ENCODE results near the gene PMVK. TPM values are rescaled to one million over a fixed set of nuclear protein-coding genes. Genes with fewer than 3 reads are reported as not detected.
"Not testable (repeated sequence)": the region's sequence is repeated elsewhere in the genome, so short reads cannot be mapped to it uniquely, and the experiment has no call there.

Gene PMVK
- 12.5 TPM for total RNA-seq

DNA sequence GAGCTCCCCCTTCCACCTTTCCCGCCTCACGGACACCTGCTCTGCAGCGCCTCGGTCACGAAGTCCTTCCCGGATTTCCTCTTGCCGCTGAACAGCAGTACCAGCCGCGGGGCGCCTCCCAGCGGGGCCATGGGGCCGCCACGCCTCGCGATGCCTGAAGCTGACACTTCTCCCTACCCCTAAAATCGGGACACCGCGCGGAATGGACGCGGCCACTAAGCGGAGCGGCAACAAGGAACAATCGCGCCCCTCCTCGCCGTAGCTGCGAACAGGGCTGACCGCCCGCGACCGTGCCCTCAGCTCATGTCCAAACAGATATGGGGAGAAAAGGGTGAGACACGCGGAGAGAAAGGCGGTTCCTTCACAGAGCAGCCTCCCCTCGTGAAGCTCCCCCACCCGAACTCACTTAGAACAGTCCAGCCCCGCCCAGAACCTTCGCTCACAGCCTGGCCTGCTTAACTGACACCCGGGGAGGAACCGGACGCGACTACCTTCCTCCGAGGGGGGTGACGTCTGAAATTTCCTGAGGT lies at the start of gene PMVK:
TSS of gene PMVK (minus strand) at position 165 of the 530 bp plus-strand sequence. CDS start at position 131, 34 bp downstream.
- H3K27ac ChIP-seq (ENCODE audit: low read depth, low read length) = peak within 1 kb of the TSS; percentile 98

DNA sequence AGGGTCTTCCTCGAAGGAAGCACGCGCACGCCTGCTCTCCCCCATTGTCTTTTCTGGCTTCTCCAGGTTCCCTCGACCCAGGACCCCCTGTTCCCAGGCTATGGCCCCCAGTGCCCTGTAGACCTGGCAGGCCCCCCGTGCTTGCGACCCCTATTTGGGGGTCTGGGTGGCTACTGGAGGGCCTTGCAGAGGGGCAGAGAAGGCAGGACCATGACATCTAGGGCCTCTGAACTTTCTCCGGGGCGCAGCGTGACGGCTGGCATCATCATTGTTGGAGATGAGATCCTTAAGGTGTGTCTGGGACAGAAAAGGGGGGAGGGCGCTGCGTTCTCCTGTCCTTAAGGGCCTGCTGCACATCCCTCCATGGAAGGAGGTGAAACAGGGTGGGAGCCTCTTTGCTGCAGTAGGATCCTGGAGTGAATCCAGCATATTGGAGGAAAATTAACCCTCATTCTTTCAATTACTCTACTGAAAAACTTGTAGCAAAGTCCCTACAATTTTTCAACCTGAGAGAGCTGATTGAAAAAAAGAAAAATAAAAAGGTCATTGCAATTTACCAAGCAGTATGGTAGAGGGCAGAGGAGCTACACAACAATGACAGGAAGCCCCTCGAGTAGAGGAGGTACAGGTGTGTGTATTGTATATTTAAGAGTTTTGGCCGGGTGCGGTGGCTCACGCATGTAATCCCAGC lies 47.4 kb upstream of the PMVK start:
- H3K36me3 ChIP-seq (ENCODE audit: control insufficient read depth in 3 of 3, insufficient read depth in 3 of 3, low read length in 3 of 3) = peaks cover 14 to 18% (median 14%) of the 10 kb centered on the region in 3 donors
- peak overlapping the region; percentile 76 to 98 (median 90) for H3K4me3 ChIP-seq (ENCODE audit: low read length in 3 of 3)
- H3K27me3 ChIP-seq (ENCODE audit: control insufficient read depth in 3 of 3, insufficient read depth in 3 of 3, low read length in 3 of 3) = no peaks in the 10 kb centered on the region
- H3K9me3 ChIP-seq (ENCODE audit: control insufficient read depth in 3 of 3, low read length in 3 of 3) = no peaks in the 10 kb centered on the region
- peak overlapping the region; percentile 34 for H3K27ac ChIP-seq (ENCODE audit: low read depth, low read length)
- H3K9ac ChIP-seq (ENCODE audit: low read depth in 1 of 3, low read length in 3 of 3) = peak overlapping the region; percentile 79 to 86 (median 81)
- peaks cover 14 to 28% (median 16%) of the 10 kb centered on the region in 3 donors for H3K4me1 ChIP-seq (ENCODE audit: control insufficient read depth in 3 of 3, insufficient read depth in 3 of 3, low read length in 3 of 3)

More for the DNA sequence above, at the start of gene PMVK:
- H3K4me1 ChIP-seq (ENCODE audit: control insufficient read depth in 3 of 3, insufficient read depth in 3 of 3, low read length in 3 of 3) = peaks cover 16 to 42% (median 17%) of the 10 kb centered on the region in 3 donors
- H3K4me3 ChIP-seq (ENCODE audit: low read length in 3 of 3) = peak within 1 kb of the TSS; percentile 87 to 98 (median 94)
- peaks cover 5 to 6% (median 5%) of the 10 kb centered on the region in 3 donors for H3K36me3 ChIP-seq (ENCODE audit: control insufficient read depth in 3 of 3, insufficient read depth in 3 of 3, low read length in 3 of 3)
- no peaks in the 10 kb centered on the region for H3K27me3 ChIP-seq (ENCODE audit: control insufficient read depth in 3 of 3, insufficient read depth in 3 of 3, low read length in 3 of 3)
- H3K9ac ChIP-seq (ENCODE audit: low read depth in 1 of 3, low read length in 3 of 3) = peak within 1 kb of the TSS; percentile 95 to 100 (median 99)
- H3K9me3 ChIP-seq (ENCODE audit: control insufficient read depth in 3 of 3, low read length in 3 of 3) = no peaks in the 10 kb centered on the region

DNA sequence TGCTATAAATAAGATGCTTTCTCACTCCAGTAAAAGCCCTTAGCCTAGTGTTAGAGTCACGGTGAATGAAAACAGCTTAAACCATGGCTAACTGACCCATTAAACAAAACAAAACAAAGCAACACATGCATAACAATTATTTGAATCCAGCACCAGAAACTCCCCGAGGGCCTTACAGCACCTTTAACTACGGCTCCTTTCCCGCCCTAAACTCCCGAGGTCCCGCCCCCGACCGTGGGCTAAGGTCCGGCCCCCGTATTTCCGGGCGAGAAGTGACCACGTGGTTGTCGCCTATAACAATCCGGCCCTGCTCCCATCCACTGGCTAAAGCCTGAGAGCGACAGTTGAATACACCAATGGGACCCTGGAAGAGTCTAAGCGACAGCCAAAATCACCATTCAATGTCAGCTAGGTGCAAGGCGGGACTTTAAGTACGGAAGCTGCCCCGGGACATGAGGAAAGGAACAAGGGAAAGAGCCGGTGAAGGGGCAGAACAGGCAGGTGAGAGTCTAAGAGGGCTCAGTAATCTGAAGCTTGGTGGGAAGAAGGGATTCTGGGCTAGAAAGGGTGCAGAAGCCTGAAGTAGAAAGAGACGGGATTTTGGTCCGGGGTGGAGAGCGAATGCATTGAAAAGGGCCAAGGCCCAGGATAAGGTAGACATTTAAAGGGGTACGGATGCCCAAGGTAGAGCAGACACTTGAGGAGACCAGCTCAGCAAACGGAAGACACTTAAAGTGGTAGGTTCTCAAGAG lies 46.6 kb upstream of the PMVK start, which contains the start of gene FLAD1:
TSS of gene FLAD1 (plus strand) at position 448 of the 752 bp plus-strand sequence. CDS start 351 bp downstream, outside the sequence.
- Histone ChIP-seq H3K27ac (ENCODE audit: low read depth, low read length) (peak within 1 kb of the TSS; percentile 34), H3K36me3 (ENCODE audit: control insufficient read depth in 3 of 3, insufficient read depth in 3 of 3, low read length in 3 of 3) (peaks cover 5 to 14% (median 9%) of the 10 kb centered on the region in 3 donors), H3K4me3 (ENCODE audit: low read length in 3 of 3) (peak within 1 kb of the TSS; percentile 76 to 98 (median 90)), H3K27me3 (ENCODE audit: control insufficient read depth in 3 of 3, insufficient read depth in 3 of 3, low read length in 3 of 3) (no peaks in the 10 kb centered on the region), H3K4me1 (ENCODE audit: control insufficient read depth in 3 of 3, insufficient read depth in 3 of 3, low read length in 3 of 3) (peaks cover 12 to 21% (median 16%) of the 10 kb centered on the region in 3 donors), H3K9ac (ENCODE audit: low read depth in 1 of 3, low read length in 3 of 3) (peak within 1 kb of the TSS; percentile 79 to 86 (median 81)), H3K9me3 (ENCODE audit: control insufficient read depth in 3 of 3, low read length in 3 of 3) (no peaks in the 10 kb centered on the region)

DNA sequence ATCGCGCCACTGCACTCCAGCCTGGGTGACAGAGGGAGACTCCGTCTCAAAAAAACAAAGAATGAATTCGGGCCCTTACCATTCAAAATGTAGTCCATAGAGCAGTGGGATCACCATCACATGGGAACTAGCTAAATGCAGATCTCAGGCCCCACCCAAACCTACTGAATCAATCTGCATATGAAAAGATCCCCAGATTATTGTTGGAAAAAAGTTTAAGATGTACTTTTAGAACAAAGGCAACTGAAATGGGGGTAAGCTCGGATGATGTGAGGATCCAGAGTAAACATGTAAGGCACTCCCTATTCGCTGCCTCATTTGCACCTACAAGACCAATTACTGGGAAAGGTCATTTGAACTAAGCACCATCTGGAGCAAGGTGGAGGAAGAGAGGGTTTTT lies 45.8 kb upstream of the PMVK start:
- Histone ChIP-seq H3K36me3 (ENCODE audit: control insufficient read depth in 3 of 3, insufficient read depth in 3 of 3, low read length in 3 of 3) (peaks cover 0 to 11% (median 3%) of the 10 kb centered on the region in 3 donors), H3K27me3 (ENCODE audit: control insufficient read depth in 3 of 3, insufficient read depth in 3 of 3, low read length in 3 of 3) (no peaks in the 10 kb centered on the region), H3K9ac (ENCODE audit: low read depth in 1 of 3, low read length in 3 of 3) (peak overlapping the region in 2 of 3 donors; percentile 18 to 52), H3K4me1 (ENCODE audit: control insufficient read depth in 3 of 3, insufficient read depth in 3 of 3, low read length in 3 of 3) (peaks cover 12 to 18% (median 16%) of the 10 kb centered on the region in 3 donors), H3K4me3 (ENCODE audit: low read length in 3 of 3) (peak overlapping the region; percentile 30 to 76 (median 62)), H3K9me3 (ENCODE audit: control insufficient read depth in 3 of 3, low read length in 3 of 3) (no peaks in the 10 kb centered on the region), H3K27ac (ENCODE audit: low read depth, low read length) (no peak overlapping the region)

DNA sequence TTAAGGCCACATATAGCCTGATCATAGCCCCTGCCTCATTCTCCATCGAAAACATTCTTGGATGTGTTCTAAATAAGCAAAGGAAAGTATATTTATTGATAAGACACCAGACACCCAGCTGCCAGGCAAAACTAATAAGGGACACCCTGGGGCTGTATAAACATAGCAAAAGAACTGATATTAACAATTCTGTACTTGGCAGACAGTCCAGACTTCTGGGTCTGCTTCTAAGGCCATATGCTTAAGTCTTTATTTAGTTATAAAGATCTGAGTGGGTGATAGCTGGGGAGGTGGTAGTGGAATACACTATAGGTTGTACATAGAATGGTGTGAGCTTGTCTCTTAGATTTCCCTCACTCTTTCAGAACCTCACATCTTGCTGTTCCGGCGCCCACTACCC lies 41.8 kb upstream of the PMVK start:
- Histone ChIP-seq H3K27me3 (ENCODE audit: control insufficient read depth in 3 of 3, insufficient read depth in 3 of 3, low read length in 3 of 3) (no peaks in the 10 kb centered on the region), H3K9me3 (ENCODE audit: control insufficient read depth in 3 of 3, low read length in 3 of 3) (no peaks in the 10 kb centered on the region), H3K9ac (ENCODE audit: low read depth in 1 of 3, low read length in 3 of 3) (no peak overlapping the region), H3K36me3 (ENCODE audit: control insufficient read depth in 3 of 3, insufficient read depth in 3 of 3, low read length in 3 of 3) (peaks cover 0 to 11% (median 2%) of the 10 kb centered on the region in 3 donors), H3K4me1 (ENCODE audit: control insufficient read depth in 3 of 3, insufficient read depth in 3 of 3, low read length in 3 of 3) (peaks cover 18 to 27% (median 19%) of the 10 kb centered on the region in 3 donors), H3K4me3 (ENCODE audit: low read length in 3 of 3) (no peak overlapping the region), H3K27ac (ENCODE audit: low read depth, low read length) (no peak overlapping the region)

DNA sequence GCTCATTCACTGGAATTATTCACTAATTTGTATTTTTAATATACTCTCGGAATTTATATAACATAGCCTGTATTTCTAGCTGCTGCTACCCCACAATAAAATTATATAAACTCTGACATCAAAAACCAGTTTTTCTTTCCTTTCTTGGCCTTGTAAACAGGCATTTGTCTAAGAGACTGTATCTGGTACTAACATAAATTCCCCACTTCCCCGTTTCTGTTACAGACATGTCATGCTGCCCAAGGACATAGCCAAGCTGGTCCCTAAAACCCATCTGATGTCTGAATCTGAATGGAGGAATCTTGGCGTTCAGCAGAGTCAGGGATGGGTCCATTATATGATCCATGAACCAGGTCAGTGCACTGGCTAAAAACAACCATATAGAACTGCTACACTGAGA lies 41.2 kb upstream of the PMVK start:
- not testable (repeated sequence) for H3K9ac ChIP-seq (ENCODE audit: low read depth in 1 of 3, low read length in 3 of 3); H3K4me3 ChIP-seq (ENCODE audit: low read length in 3 of 3); H3K9me3 ChIP-seq (ENCODE audit: control insufficient read depth in 3 of 3, low read length in 3 of 3); H3K27me3 ChIP-seq (ENCODE audit: control insufficient read depth in 3 of 3, insufficient read depth in 3 of 3, low read length in 3 of 3); H3K27ac ChIP-seq (ENCODE audit: low read depth, low read length)
- Histone ChIP-seq H3K4me1 (ENCODE audit: control insufficient read depth in 3 of 3, insufficient read depth in 3 of 3, low read length in 3 of 3) (peaks cover 23 to 32% (median 23%) of the 10 kb centered on the region in 3 donors), H3K36me3 (ENCODE audit: control insufficient read depth in 3 of 3, insufficient read depth in 3 of 3, low read length in 3 of 3) (peaks cover 0 to 11% (median 2%) of the 10 kb centered on the region in 3 donors)

DNA sequence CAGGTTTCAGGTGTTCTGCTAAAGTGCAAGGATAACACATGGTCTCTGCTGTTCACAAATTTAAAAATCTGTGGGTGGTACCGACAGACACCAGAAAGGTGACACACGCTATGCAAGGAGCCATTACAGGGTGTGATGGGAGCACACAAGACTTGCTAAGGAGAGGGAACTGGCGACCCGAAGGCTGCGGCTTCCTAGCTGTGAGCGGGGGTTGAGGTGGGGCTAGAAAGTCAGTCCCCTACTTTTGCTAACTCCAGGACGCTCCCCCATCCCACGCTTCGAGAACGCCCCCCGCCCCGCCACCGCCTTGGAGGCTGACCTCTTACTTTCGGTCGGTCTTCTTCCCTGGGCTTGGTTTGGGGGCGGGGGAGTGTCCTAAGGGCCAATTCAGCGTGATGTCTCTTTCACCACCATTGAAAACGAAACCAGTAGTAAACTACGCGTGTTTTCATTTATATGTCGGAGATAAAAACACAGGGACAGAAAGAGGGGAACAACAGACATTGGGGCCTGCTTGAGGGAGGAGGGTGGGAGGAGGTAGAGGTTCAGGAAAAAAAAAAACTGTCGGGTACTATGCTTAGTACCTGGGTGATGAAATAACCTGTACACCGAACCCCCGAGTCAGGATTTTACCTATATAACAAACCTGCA lies 39.0 kb upstream of the PMVK start:
- Histone ChIP-seq H3K4me1 (ENCODE audit: control insufficient read depth in 3 of 3, insufficient read depth in 3 of 3, low read length in 3 of 3) (peaks cover 37 to 46% (median 39%) of the 10 kb centered on the region in 3 donors), H3K4me3 (ENCODE audit: low read length in 3 of 3) (peak overlapping the region; percentile 85 to 94 (median 87)), H3K27ac (ENCODE audit: low read depth, low read length) (peak overlapping the region; percentile 99), H3K9me3 (ENCODE audit: control insufficient read depth in 3 of 3, low read length in 3 of 3) (no peaks in the 10 kb centered on the region), H3K9ac (ENCODE audit: low read depth in 1 of 3, low read length in 3 of 3) (peak overlapping the region; percentile 66 to 89 (median 88)), H3K36me3 (ENCODE audit: control insufficient read depth in 3 of 3, insufficient read depth in 3 of 3, low read length in 3 of 3) (peaks cover 0 to 11% (median 2%) of the 10 kb centered on the region in 3 donors), H3K27me3 (ENCODE audit: control insufficient read depth in 3 of 3, insufficient read depth in 3 of 3, low read length in 3 of 3) (no peaks in the 10 kb centered on the region)

DNA sequence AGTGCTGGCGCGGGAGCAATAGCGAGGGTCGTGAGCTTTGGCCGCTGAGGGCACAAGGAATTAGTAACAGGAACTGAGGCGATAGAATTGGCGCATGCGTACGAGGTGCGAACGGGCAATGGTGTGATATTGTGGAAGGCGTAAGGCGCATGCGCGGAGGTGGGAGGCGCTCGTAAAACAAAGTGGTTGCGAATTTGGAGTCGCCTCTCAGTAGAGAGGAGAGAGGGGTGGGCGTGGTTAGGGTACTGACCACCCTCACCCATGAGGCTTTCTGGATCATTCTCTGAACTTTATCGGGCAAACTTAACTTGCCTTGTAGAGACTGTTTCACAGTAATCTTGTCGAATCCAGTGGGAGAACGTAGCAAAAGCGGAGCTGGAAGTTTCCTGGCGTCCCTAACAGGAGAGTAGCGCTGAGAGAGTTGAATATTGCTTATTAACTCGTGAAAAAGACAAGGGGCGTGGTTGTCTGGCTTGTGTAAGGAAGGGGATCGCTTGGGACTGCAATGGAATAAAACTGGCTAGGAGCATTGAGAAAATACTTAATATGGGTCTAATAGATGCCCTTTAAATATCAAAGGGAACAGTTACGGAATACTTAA lies 38.4 kb upstream of the PMVK start:
- Histone ChIP-seq H3K27ac (ENCODE audit: low read depth, low read length) (peak overlapping the region; percentile 99), H3K9me3 (ENCODE audit: control insufficient read depth in 3 of 3, low read length in 3 of 3) (no peaks in the 10 kb centered on the region), H3K4me3 (ENCODE audit: low read length in 3 of 3) (peak overlapping the region; percentile 85 to 94 (median 87)), H3K4me1 (ENCODE audit: control insufficient read depth in 3 of 3, insufficient read depth in 3 of 3, low read length in 3 of 3) (peaks cover 43 to 52% (median 45%) of the 10 kb centered on the region in 3 donors), H3K27me3 (ENCODE audit: control insufficient read depth in 3 of 3, insufficient read depth in 3 of 3, low read length in 3 of 3) (no peaks in the 10 kb centered on the region), H3K9ac (ENCODE audit: low read depth in 1 of 3, low read length in 3 of 3) (peak overlapping the region; percentile 66 to 89 (median 88)), H3K36me3 (ENCODE audit: control insufficient read depth in 3 of 3, insufficient read depth in 3 of 3, low read length in 3 of 3) (peaks cover 0 to 11% (median 2%) of the 10 kb centered on the region in 3 donors)
